ENCODE results near the gene LRP1.

GRCh38 chr12:57085999-57086492 lies 42.2 kb upstream of the LRP1 start:
- TF ChIP-seq CTCF (conservative IDR thresholded peaks at IDR 0.05) (no peak), ZFX (IDR thresholded peaks at IDR 0.05) (no peak)
